K562 (cell line): ENCODE data around the gene APBA2. TPM values are rescaled to one million over a fixed set of nuclear protein-coding genes. Genes with fewer than 3 reads are reported as not detected.

Source experiments
- CEBPB ChIP-seq: fragments of 450-650 bp; IDR thresholded peaks from 2 replicates; pipeline ENCODE4 v1.6.1; 2016; ENCODE audit warnings: missing genetic modification characterization, missing compliant biosample characterization
- E2F3 ChIP-seq: fragments of 250-450 bp; sonication (Bioruptor Pico); IDR thresholded peaks from 2 replicates; pipeline ENCODE4 v1.4.0; 2020; ENCODE audit warnings: mild to moderate bottlenecking
- EZH2 ChIP-seq: IDR thresholded peaks from 2 replicates; pipeline ENCODE4 v1.6.1; 2012; ENCODE audit warnings: low read depth, mild to moderate bottlenecking, inconsistent platforms, low read length, borderline replicate concordance
- JUND ChIP-seq, 2 experiments: IDR thresholded peaks; 2 replicates in 1 of 2; 3 replicates in 1 of 2; pipeline ENCODE4 v1.6.1; 2011; ENCODE audit warnings: borderline replicate concordance in 2 of 2, low read depth in 2 of 2, low read length in 2 of 2, improper control_type of control experiment in 1 of 2, missing biosample characterization in 1 of 2, missing genetic modification characterization in 1 of 2, missing genetic modification reagents in 1 of 2
- L3MBTL2 ChIP-seq: fragments of 450-650 bp; IDR thresholded peaks from 2 replicates; pipeline ENCODE4 v1.6.1; 2016; ENCODE audit warnings: mild to moderate bottlenecking, moderate library complexity
- MYNN ChIP-seq, 2 experiments: sonication (generic); formaldehyde crosslinking in 1 of 2; IDR thresholded peaks; 2 replicates each; pipeline versions ENCODE4 v1.5.0 to v1.6.1; 2016 to 2020; ENCODE audit warnings: antibody characterized with exemption in 1 of 2, missing genetic modification reagents in 1 of 2
- RBM25 ChIP-seq: fragments of 200-400 bp; formaldehyde crosslinking; IDR thresholded peaks from 2 replicates; pipeline ENCODE4 v1.6.1; 2018; ENCODE audit warnings: low read length, low read depth, moderate library complexity; ENCODE audit not compliant: severe bottlenecking
- RBM34 ChIP-seq: fragments of 200-400 bp; formaldehyde crosslinking; IDR thresholded peaks from 2 replicates; pipeline ENCODE4 v1.6.1; 2018; ENCODE audit warnings: low read length, borderline replicate concordance; ENCODE audit not compliant: insufficient read depth
- SREBF1 ChIP-seq: fragments of 150-350 bp; IDR thresholded peaks from 2 replicates; pipeline ENCODE4 v1.6.1; 2014; ENCODE audit warnings: antibody characterized with exemption, low read depth, low read length, borderline replicate concordance
- SRSF1 ChIP-seq: fragments of 200-400 bp; formaldehyde crosslinking; IDR thresholded peaks from 2 replicates; pipeline ENCODE4 v1.6.1; 2017; ENCODE audit warnings: mild to moderate bottlenecking, low read depth, low read length, moderate library complexity
- TEAD4 ChIP-seq, 2 experiments: sonication (generic) in 1 of 2; formaldehyde crosslinking in 1 of 2; IDR thresholded peaks; 2 replicates each; pipeline versions ENCODE4 v1.6.1 to v1.8.0; 2012 to 2022; ENCODE audit warnings: borderline replicate concordance in 1 of 2, inconsistent platforms in 1 of 2, low read length in 1 of 2, mild to moderate bottlenecking in 1 of 2, missing genetic modification reagents in 1 of 2
- ZC3H4 ChIP-seq: sonication (generic); formaldehyde crosslinking; IDR thresholded peaks from 2 replicates; pipeline ENCODE4 v1.9.0; 2021; ENCODE audit warnings: missing genetic modification reagents, borderline replicate concordance
- ZC3H8 ChIP-seq: fragments of 450-650 bp; IDR thresholded peaks from 2 replicates; pipeline ENCODE4 v1.6.1; 2017
- ZFX ChIP-seq: sonication (generic); formaldehyde crosslinking; IDR thresholded peaks from 2 replicates; pipeline ENCODE4 v1.8.0; 2022; ENCODE audit warnings: mild to moderate bottlenecking, missing genetic modification reagents, moderate library complexity
- ZNF184 ChIP-seq: sonication (generic); formaldehyde crosslinking; IDR thresholded peaks from 2 replicates; pipeline ENCODE4 v1.5.0; 2020; ENCODE audit warnings: missing genetic modification reagents
- polyA plus RNA-seq, 8 experiments: library from polyadenylated mRNA; depleted of rRNA in 4 of 8; stranded (reverse) in 5 of 8; unstranded in 3 of 8; fragments of >200 nt; fragmentation: Nextera tagmentation in 2 of 8; fragmentation: Illumina TruSeq in 1 of 8; extraction: Ambion mirVana in 2 of 8; extraction: Trizol in 1 of 8; gene quantifications; 2 replicates each; pipeline versions ENCODE4 v1.2.1 to v1.2.3, GENCODE V29; 2011 to 2014; ENCODE audit warnings: inconsistent platforms in 1 of 8, missing spikeins in 1 of 8
- total RNA-seq, 7 experiments: library from RNA; depleted of rRNA in 6 of 7; stranded (reverse); fragments of >200 nt in 6 of 7; fragmentation: Illumina TruSeq in 2 of 7; extraction: Trizol in 2 of 7; gene quantifications; 2 replicates each; pipeline versions ENCODE4 v1.2.1 to v1.2.3, GENCODE V29; 2011 to 2021; ENCODE audit warnings: low replicate concordance in 1 of 7
- TF ChIP-seq, protein P1 (sequence below): sonication (generic); formaldehyde crosslinking; IDR thresholded peaks from 2 replicates; pipeline ENCODE4 v1.8.0; 2022; ENCODE audit warnings: mild to moderate bottlenecking, missing genetic modification reagents
- TF ChIP-seq, protein P2 (sequence below): fragments of 450-650 bp; IDR thresholded peaks from 2 replicates; pipeline ENCODE4 v1.6.1; 2016; ENCODE audit warnings: mild to moderate bottlenecking
- TF ChIP-seq, protein P3 (sequence below), 2 experiments: fragments of 450-650 bp; IDR thresholded peaks; 2 replicates each; pipeline ENCODE4 v1.6.1; 2018; ENCODE audit warnings: mild to moderate bottlenecking in 2 of 2, low read depth in 1 of 2; ENCODE audit not compliant: partially characterized antibody in 2 of 2
- TF ChIP-seq, protein P4 (sequence below): IDR thresholded peaks from 2 replicates; pipeline ENCODE4 v1.6.1; 2014; ENCODE audit warnings: antibody characterized with exemption

Gene APBA2
- total and polyA plus RNA-seq, 9 of the 15 experiments (the other 6 are each of a cell fraction or from before 2014, with no cell fraction given), result 0.24 to 40.9 (median 25.2) TPM

DNA sequence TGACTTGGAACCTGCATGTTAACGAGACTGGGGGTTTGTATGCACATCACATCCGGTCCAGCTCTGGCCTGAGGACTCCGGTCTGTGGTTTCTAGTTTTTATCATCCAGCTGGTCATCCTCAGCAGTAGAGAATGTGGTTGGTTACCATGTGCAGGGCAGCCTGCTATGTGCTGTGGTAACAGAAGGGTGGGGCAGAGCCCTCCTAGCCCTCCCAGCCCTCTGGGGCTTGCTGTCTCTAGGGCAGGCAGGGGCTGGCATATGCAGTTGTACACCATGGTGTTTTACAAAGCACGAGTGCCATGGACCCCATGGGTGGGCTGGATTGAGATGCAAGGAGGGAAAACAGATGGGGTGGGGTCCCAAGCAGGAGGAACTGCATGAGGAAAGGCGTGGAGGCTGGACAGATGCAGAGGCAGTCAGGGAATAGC is 70.2 kb downstream of the APBA2 start (continued):
- TF ChIP-seq, protein P1, sequence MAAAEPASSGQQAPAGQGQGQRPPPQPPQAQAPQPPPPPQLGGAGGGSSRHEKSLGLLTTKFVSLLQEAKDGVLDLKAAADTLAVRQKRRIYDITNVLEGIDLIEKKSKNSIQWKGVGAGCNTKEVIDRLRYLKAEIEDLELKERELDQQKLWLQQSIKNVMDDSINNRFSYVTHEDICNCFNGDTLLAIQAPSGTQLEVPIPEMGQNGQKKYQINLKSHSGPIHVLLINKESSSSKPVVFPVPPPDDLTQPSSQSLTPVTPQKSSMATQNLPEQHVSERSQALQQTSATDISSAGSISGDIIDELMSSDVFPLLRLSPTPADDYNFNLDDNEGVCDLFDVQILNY (CRISPR knock-in tag), result no peak
- TF ChIP-seq ZC3H8 (no peak), JUND (IDR thresholded peaks at IDR 0.05; ENCODE audit: borderline replicate concordance, low read depth, low read length) (no peak), JUND (tag; IDR thresholded peaks at IDR 0.05; ENCODE audit: borderline replicate concordance, low read depth, low read length) (peak; percentile 24; the same call in 1 of the 3 replicates), MYNN (IDR thresholded peaks at IDR 0.05) (peak; percentile 15; the same call in 1 of the 2 replicates), MYNN (CRISPR knock-in tag; IDR thresholded peaks at IDR 0.05) (no peak), L3MBTL2 (0 out of 2 replicates have a peak, but pooled peaks have one; percentile 18), EZH2 (no peak), ZNF184 (no peak), RBM25 (no peak), ZFX (CRISPR knock-in tag) (no peak), SREBF1 (no peak), SRSF1 (no peak), TEAD4 (IDR thresholded peaks at IDR 0.05; ENCODE audit: low read length) (peak; percentile 37; the same call in 1 of the 2 replicates), TEAD4 (CRISPR knock-in tag; IDR thresholded peaks at IDR 0.05; ENCODE audit: borderline replicate concordance) (no peak), RBM34 (no peak), ZC3H4 (CRISPR knock-in tag) (no peak), CEBPB (tag) (no peak), E2F3 (CRISPR knock-in tag) (no peak)
- TF ChIP-seq, protein P2, sequence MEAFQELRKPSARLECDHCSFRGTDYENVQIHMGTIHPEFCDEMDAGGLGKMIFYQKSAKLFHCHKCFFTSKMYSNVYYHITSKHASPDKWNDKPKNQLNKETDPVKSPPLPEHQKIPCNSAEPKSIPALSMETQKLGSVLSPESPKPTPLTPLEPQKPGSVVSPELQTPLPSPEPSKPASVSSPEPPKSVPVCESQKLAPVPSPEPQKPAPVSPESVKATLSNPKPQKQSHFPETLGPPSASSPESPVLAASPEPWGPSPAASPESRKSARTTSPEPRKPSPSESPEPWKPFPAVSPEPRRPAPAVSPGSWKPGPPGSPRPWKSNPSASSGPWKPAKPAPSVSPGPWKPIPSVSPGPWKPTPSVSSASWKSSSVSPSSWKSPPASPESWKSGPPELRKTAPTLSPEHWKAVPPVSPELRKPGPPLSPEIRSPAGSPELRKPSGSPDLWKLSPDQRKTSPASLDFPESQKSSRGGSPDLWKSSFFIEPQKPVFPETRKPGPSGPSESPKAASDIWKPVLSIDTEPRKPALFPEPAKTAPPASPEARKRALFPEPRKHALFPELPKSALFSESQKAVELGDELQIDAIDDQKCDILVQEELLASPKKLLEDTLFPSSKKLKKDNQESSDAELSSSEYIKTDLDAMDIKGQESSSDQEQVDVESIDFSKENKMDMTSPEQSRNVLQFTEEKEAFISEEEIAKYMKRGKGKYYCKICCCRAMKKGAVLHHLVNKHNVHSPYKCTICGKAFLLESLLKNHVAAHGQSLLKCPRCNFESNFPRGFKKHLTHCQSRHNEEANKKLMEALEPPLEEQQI, result no peak
- TF ChIP-seq, protein P3, sequence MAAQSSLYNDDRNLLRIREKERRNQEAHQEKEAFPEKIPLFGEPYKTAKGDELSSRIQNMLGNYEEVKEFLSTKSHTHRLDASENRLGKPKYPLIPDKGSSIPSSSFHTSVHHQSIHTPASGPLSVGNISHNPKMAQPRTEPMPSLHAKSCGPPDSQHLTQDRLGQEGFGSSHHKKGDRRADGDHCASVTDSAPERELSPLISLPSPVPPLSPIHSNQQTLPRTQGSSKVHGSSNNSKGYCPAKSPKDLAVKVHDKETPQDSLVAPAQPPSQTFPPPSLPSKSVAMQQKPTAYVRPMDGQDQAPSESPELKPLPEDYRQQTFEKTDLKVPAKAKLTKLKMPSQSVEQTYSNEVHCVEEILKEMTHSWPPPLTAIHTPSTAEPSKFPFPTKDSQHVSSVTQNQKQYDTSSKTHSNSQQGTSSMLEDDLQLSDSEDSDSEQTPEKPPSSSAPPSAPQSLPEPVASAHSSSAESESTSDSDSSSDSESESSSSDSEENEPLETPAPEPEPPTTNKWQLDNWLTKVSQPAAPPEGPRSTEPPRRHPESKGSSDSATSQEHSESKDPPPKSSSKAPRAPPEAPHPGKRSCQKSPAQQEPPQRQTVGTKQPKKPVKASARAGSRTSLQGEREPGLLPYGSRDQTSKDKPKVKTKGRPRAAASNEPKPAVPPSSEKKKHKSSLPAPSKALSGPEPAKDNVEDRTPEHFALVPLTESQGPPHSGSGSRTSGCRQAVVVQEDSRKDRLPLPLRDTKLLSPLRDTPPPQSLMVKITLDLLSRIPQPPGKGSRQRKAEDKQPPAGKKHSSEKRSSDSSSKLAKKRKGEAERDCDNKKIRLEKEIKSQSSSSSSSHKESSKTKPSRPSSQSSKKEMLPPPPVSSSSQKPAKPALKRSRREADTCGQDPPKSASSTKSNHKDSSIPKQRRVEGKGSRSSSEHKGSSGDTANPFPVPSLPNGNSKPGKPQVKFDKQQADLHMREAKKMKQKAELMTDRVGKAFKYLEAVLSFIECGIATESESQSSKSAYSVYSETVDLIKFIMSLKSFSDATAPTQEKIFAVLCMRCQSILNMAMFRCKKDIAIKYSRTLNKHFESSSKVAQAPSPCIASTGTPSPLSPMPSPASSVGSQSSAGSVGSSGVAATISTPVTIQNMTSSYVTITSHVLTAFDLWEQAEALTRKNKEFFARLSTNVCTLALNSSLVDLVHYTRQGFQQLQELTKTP (IDR thresholded peaks at IDR 0.05; ENCODE audit: low read depth in 1 of 2, partially characterized antibody in 2 of 2), result no peak
- TF ChIP-seq, protein P4, sequence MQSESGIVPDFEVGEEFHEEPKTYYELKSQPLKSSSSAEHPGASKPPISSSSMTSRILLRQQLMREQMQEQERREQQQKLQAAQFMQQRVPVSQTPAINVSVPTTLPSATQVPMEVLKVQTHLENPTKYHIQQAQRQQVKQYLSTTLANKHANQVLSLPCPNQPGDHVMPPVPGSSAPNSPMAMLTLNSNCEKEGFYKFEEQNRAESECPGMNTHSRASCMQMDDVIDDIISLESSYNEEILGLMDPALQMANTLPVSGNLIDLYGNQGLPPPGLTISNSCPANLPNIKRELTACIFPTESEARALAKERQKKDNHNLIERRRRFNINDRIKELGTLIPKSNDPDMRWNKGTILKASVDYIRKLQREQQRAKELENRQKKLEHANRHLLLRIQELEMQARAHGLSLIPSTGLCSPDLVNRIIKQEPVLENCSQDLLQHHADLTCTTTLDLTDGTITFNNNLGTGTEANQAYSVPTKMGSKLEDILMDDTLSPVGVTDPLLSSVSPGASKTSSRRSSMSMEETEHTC, result no peak
